Fibroblast of skin of back (primary cell): ENCODE measurements around the gene RAPH1. TPM values are rescaled to one million over a fixed set of nuclear protein-coding genes. Genes with fewer than 3 reads are reported as not detected.

Source experiments
- DNase-seq: peaks from one replicate; pipeline ENCODE4 v3.0.0-alpha.2; 2013
- polyA plus RNA-seq, 2 experiments: library from polyadenylated mRNA; unstranded; fragments of 120-200 nt; gene quantifications; one replicate each; pipeline ENCODE4 v1.2.1, GENCODE V29; 2013; ENCODE audit not compliant: insufficient read length in 2 of 2

Gene RAPH1
- polyA plus RNA-seq (2013, experiment 1 of 2; ENCODE audit: insufficient read length), result 11.3 TPM
- polyA plus RNA-seq (2013, experiment 2 of 2; ENCODE audit: insufficient read length), result 9.2 TPM

GRCh38 chr2:203535078-203535783 lies at the start of gene RAPH1:
RAPH1 (minus strand) TSS chr2:203535301; CDS start chr2:203495353, 39,948 bp downstream.
- DNase-seq, result peak; percentile 85

GRCh38 chr2:203584784-203585183 lies 49.7 kb upstream of the RAPH1 start:
- no peak for DNase-seq

GRCh38 chr2:203583701-203584100 lies 48.6 kb upstream of the RAPH1 start:
- peak; percentile 78 for DNase-seq

- no peak for DNase-seq
Observed at GRCh38 chr2:203583084-203583695, 48.1 kb upstream of the RAPH1 start.

GRCh38 chr2:203582468-203582867 lies 47.4 kb upstream of the RAPH1 start:
- peak; percentile 17 for DNase-seq

- no peak for DNase-seq
Observed at GRCh38 chr2:203580844-203581243, 45.7 kb upstream of the RAPH1 start.

GRCh38 chr2:203579730-203580129 lies 44.6 kb upstream of the RAPH1 start:
- no peak for DNase-seq

- peak; percentile 34 for DNase-seq
Observed at GRCh38 chr2:203578759-203579643, 43.9 kb upstream of the RAPH1 start.

- peak; percentile 17 for DNase-seq
Observed at GRCh38 chr2:203574824-203575223, 39.7 kb upstream of the RAPH1 start.

- DNase-seq, result no peak
Observed at GRCh38 chr2:203572316-203572715, 37.2 kb upstream of the RAPH1 start.

GRCh38 chr2:203569677-203570316 lies 34.7 kb upstream of the RAPH1 start:
- DNase-seq, result no peak

- DNase-seq, result no peak
Observed at GRCh38 chr2:203567691-203568090, 32.6 kb upstream of the RAPH1 start.

- DNase-seq, result no peak
Observed at GRCh38 chr2:203566161-203566560, 31.1 kb upstream of the RAPH1 start.

GRCh38 chr2:203565076-203565475 lies 30.0 kb upstream of the RAPH1 start:
- DNase-seq, result no peak

- no peak for DNase-seq
Observed at GRCh38 chr2:203562268-203562667, 27.2 kb upstream of the RAPH1 start.

- DNase-seq, result no peak
Observed at GRCh38 chr2:203559641-203560040, 24.5 kb upstream of the RAPH1 start.

GRCh38 chr2:203553784-203554183 lies 18.7 kb upstream of the RAPH1 start:
- DNase-seq, result no peak

GRCh38 chr2:203551778-203552177 lies 16.7 kb upstream of the RAPH1 start:
- DNase-seq, result no peak

- DNase-seq, result no peak
Observed at GRCh38 chr2:203550266-203550665, 15.2 kb upstream of the RAPH1 start.

- DNase-seq, result peak; percentile 35
Observed at GRCh38 chr2:203549406-203549805, 14.3 kb upstream of the RAPH1 start.

- DNase-seq, result no peak
Observed at GRCh38 chr2:203548887-203549286, 13.8 kb upstream of the RAPH1 start.

GRCh38 chr2:203547356-203547755 lies 12.3 kb upstream of the RAPH1 start:
- no peak for DNase-seq

- no peak for DNase-seq
Observed at GRCh38 chr2:203544402-203544801, 9.3 kb upstream of the RAPH1 start.
